ENCODE results near the gene IKZF1.

DNA sequence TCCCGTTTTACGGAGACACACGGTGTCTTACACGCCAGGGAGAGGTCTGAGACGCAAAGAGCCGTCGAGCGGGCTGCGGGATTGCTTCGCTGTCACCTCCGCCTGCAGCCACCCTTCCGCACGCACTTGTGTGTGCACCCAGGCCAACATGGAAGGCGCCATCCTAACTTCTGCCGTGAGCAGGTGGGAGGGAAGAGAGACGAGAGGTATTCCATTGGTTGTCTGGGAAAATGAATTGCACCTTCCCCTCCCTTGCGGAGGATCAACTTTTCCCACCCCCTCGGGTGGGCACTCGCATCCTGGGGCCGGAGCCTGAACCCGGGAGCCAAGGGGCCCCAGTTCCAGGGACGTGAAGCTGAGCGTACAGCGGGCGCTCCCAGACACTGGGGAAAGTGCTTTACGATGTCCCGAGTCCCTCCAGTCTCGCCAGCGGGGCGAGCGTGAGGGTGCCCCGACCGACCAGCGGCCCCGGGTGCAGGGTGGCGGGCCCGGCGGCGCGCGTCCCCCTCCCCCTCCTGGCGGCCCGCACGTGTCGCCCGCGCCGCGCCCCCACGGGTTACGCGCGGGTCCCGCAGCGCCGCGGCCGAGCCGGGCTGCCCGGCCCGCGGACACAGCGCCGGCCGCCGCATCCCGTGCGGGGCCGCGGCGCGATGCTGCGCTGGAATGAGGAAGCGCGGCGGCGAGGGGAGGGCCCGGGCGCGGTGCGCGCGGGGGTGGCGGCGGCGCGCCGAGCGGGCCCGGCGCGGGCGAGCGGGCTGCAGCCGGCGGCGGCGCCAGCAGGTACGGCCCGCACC is 984 bp upstream of the IKZF1 start:
- TF ChIP-seq, protein P1, sequence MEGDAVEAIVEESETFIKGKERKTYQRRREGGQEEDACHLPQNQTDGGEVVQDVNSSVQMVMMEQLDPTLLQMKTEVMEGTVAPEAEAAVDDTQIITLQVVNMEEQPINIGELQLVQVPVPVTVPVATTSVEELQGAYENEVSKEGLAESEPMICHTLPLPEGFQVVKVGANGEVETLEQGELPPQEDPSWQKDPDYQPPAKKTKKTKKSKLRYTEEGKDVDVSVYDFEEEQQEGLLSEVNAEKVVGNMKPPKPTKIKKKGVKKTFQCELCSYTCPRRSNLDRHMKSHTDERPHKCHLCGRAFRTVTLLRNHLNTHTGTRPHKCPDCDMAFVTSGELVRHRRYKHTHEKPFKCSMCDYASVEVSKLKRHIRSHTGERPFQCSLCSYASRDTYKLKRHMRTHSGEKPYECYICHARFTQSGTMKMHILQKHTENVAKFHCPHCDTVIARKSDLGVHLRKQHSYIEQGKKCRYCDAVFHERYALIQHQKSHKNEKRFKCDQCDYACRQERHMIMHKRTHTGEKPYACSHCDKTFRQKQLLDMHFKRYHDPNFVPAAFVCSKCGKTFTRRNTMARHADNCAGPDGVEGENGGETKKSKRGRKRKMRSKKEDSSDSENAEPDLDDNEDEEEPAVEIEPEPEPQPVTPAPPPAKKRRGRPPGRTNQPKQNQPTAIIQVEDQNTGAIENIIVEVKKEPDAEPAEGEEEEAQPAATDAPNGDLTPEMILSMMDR (IDR thresholded peaks at IDR 0.05), result no peak
- no peak for TF ChIP-seq POLR2AphosphoS5 (IDR thresholded peaks at IDR 0.05; ENCODE audit: low read depth, low read length)
